Activated CD4-positive, alpha-beta T cell treated with anti-CD3 and anti-CD28 coated beads for 24 hours (primary cell): ENCODE results near the gene KCNA2.

Source experiments
- DNase-seq, 2 donors: peaks; one replicate each; pipeline ENCODE4 v3.0.0-alpha.2; 2020; ENCODE audit warnings: low read depth in 2 of 2

KCNA2 gene

GRCh38 chr1:110605901-110606656 lies at the start of gene KCNA2:
TSS of gene KCNA2 (minus strand) at chr1:110606358. CDS start at chr1:110604782, 1,576 bp downstream.
- no peak for DNase-seq

DNA sequence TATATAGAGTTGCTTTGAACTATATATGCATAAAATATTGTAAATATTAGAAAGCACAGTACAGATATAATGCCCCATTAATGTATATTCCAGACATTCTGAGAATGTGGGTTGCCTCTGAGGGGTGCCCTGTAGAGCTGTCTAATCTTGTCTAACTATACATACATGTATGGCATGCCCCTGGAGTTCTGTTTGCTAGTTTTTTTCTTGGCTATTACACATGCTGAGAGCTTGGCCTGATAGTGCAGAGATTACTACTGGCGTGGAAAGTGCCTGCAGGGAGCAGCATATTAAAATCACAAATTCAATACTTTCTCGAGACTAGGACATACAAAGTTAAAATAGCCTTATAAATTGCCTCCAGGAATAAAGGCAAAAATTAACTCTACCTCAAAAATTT lies 44.5 kb upstream of the KCNA2 start:
- DNase-seq = no peak

GRCh38 chr1:110648417-110648816 lies 42.3 kb upstream of the KCNA2 start:
- no peak for DNase-seq

GRCh38 chr1:110647254-110647891 lies 41.2 kb upstream of the KCNA2 start:
- DNase-seq = no peak

DNA sequence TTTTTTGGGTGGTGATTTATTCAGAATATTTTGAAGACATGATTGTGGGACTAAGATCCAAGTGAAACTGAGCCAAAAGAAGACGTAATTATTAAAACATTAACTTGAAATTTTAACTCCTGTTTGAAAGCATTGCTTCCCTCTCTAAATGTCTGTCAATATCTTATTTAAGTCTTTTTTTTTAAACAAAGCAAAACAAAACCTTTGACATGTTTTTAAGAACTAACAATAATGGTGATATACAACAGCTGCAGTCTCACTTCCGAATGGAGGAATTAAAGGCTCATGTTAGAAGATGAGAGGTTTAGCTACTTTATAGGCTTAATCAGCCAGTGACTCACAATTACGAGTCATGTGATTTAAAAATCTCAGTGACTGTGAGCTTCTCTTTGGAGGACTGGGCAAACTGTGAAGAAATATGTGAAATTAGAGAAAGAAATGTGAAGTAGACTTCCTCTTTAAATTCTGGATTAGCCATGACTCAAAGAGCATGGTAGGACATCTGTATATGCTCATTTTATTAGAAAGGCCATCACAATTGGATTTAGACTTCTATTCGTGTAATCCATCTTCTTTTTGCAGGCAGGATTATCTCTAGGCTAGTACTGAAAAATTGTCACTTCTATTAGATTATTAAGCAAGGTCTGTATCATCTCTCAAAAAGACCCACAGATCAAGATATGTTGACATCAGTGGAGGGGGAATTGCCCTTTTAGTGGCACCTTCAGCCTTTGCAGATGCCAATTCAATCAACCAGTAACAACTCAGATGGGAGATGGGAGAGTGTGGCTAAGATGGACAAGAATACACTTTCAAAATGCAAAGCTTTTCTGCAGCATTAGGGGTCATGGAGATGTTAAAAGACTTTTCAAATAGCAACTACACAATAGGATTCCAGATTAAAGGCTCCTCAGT lies 39.9 kb upstream of the KCNA2 start:
- no peak for DNase-seq

GRCh38 chr1:110645211-110645610 lies 39.1 kb upstream of the KCNA2 start:
- no peak for DNase-seq

- no peak for DNase-seq
Observed at GRCh38 chr1:110643879-110644472, 37.8 kb upstream of the KCNA2 start.

DNA sequence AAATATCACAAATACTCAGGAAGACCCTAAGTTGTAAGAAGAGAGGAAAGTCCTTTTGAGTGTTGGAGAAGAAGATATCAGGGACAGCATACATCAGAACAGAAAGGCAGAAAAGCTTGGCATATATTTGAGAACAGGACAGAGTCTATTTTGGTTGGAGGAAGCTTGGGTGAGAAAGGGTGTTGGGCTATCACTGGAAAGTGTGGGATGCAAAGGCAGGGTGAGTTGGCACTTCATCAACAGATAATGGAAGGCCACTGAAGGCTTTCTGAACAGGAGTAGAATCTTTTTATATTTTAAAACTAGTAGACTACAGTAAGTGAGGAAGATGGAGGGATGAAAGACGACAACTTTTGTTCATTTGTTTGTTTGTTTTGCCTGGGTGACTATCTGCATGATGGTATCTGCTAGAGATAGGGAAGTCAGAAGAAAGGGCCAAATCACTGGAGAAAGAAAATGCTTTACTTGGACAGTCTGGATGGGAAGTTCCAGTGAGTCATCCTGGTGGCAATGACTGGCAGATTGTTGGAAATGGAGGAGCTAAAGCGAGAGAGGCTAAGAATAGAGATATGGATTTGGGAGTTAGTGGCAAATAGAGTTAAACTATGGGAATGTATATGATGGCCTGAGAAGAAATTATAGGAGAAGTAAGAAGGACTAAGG lies 33.7 kb upstream of the KCNA2 start:
- no peak for DNase-seq

DNA sequence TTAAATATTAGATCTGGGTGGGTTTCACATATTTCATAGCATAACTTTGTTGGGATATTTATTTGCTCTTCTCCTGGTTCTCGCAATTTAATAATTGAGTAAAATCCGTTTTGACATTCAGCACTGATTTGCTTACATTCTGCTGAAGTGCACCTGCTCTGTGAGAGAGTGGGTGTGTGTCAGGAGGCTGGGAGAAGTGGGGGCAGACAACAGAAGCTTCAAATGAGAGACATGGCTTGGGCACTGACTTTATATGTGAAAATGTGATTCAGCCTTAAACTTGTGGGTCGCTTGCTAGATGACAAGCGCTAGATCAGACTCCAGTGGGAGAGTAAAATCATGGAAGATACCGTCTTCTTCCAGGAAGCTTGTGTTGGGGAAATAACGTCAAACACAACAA lies 32.4 kb upstream of the KCNA2 start:
- no peak for DNase-seq

DNA sequence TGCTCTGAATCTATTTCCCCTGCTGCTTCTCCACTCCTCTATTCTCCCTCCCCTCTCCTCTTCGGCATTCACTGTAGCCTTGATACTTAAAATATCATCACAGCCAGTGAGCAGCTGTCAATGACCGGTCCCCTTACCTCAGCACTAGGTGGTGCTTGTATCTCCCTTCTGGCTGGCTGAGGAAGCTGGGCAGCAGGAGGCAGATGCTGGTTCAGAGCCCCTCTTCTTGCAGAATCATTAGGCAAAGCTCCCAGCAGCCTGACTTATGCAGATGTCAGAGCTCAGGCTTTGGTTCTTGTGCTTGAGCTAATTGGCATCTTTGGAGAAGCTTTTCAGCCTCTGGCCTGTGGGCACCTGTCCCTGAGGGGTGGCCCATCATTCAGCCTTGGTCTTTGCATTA lies 31.9 kb upstream of the KCNA2 start:
- DNase-seq = no peak

- no peak for DNase-seq
Observed at GRCh38 chr1:110637475-110637874, 31.3 kb upstream of the KCNA2 start.

DNA sequence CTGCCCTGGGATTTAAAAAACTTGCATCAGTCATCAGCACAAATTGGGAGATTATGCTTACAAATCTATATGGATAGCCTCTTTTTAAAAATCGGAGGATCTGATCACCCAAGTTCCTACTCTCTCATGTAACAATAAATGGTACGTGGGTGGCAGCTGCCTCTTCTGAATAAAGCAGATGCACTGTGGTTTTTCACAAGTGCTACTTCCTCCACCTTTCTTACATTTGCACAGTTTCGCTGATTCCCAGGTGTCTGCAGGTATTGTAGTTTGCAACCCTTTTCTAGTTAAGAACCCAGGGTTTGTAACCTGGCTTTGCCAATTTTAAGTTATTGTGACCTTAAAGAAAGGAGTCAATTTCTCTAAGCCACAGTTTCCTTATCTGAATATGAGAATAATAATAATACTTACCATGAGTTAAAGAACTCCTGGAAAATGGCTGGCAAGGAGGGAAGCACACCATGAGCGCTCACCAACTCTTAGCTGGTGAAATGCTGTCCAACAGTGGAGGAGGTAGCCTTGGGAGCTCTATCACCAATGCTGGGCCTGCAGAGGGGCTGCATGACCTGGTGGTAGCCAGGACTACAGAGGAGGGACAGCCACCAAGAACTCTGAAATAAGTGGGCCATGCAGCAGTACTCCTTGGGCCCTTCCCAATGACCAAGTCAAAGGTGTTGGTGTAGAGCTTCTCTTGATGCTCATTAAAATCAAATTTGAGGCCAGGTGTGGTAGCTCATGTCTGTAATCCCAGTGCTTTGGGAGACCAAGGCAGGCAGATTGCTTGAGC lies 30.2 kb upstream of the KCNA2 start:
- no peak for DNase-seq

DNA sequence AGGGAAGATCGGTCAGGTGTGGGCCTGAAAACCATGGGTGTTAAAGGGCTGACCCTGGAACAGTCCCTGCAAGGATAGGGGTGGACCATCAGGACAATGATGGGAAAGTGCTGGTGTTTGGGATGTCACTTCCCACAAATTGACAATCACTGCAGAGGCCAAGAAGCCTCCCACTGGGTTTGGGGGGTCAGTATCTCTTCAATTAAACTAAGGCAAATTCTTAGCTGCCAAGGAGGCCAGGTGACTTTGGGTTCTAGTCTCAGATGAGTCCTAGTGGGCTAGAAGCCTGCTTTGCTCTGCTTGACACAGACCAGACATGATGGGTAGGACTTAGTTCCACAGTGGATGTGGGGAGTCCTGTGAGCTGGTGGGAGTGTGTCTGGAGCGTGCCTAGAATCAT lies 29.3 kb upstream of the KCNA2 start:
- DNase-seq = no peak

DNA sequence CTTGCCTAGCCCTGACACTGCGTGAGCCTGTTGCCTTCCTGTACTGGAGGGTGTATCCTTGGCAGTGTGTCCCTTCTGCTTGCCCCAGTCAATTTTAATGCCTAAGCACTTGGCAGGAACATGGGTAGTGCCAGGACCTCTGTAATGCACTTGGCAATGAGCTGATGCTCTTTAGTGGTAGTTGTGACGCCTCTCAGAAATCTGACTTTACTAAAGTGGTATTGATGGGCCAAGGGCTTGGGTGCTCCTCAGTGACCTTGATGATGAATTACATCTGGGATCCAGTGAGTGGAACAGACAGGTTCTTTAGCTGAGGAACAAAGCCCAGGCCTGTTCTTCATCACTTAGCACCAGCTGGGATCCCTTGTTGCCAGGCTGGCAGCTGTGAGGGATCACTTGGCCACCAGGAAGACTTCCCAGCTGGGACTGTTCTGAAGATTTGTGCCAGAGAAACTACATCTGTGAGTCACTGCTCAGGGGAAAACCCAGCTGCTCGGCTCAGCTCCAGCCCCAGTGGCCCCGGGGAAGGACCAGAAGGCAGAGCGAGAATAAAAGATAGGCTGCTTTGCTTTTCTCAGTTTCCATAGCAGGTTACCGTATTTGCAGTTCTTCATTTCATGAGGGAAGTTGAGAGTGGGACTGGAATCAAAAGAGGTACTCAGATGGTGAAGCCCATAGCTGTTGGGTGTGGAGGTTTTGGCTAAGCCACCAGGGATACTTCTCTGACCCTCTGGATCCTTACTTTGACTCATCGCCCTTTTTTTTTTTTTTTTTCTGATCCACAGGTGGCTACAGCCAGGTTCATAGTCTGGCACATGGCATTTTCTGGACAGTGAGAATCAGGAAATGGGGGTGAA lies 28.5 kb upstream of the KCNA2 start:
- DNase-seq = peak; percentile 63 to 65

- no peak for DNase-seq
Observed at GRCh38 chr1:110634086-110634454, 27.9 kb upstream of the KCNA2 start.

GRCh38 chr1:110633646-110634030 lies 27.5 kb upstream of the KCNA2 start:
- no peak for DNase-seq

DNA sequence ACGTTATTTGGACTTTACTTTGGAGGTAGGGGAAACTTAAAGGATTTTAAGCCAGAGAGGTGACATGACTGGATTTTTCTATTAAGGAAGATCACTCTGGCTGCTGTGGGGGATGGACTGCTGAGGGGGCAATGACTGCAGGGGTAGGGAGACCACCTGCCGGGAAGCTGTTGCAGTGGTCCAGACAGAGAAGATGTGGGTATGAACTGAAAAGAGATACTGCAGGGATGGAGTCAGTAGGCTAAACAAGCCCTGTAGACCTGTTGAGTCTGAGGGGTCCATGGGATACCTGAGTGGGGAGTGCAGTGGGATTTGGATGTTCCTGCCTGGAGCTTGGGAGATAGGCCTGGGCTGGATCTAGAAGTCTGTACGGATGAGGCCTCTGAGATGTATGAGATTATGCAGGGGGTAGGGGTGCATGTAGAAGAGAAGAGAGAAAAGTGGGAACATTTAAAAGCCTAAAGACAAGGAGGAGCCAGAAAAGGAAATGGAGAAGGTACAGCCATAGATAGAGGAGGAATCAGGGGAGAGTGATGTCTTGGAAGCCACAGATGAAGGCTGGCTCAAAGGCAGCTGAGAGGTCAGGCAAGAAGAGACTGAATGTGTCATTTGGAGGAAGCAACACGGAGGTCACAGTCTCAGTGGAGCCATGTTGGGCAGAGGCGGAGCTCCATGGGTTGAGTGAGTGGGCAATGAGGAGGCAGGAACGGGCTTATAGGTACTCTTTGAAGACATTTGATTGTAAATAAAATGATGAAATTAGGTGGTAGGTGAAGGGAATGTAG lies 25.9 kb upstream of the KCNA2 start:
- DNase-seq = no peak

- DNase-seq = peak; percentile 80 to 81
Observed at GRCh38 chr1:110630839-110631663, 24.9 kb upstream of the KCNA2 start.
